HG03039 (cell line): ENCODE data around the gene OR12D2.
"Not testable (repeated sequence)": the region's sequence is repeated elsewhere in the genome, so short reads cannot be mapped to it uniquely, and the experiment has no call there.

Experiments used
- ATAC-seq: cut with Tn5 transposase; IDR thresholded peaks from one replicate; pipeline ENCODE4 v1.9.1; 2021; ENCODE audit warnings: mild to moderate bottlenecking, moderate library complexity; ENCODE audit not compliant: unreplicated experiment

The OR12D2 gene

GRCh38 chr6:29395331-29395730 is at the start of gene OR12D2:
OR12D2 (plus strand) TSS chr6:29395631; CDS start chr6:29396700, 1,069 bp downstream.
- ATAC-seq = no peak

- ATAC-seq = not testable (repeated sequence)
Measured at GRCh38 chr6:29349348-29349747, 46.1 kb upstream of the OR12D2 start.

GRCh38 chr6:29354980-29355379 is 40.5 kb upstream of the OR12D2 start:
- ATAC-seq = no peak

GRCh38 chr6:29355603-29356002 is 39.8 kb upstream of the OR12D2 start:
- ATAC-seq = no peak

GRCh38 chr6:29368765-29369164 is 26.7 kb upstream of the OR12D2 start, which contains the start of gene OR5V1:
OR5V1 (minus strand) TSS chr6:29368865; CDS start chr6:29356195, 12,670 bp downstream.
- ATAC-seq = no peak

- no peak for ATAC-seq
Measured at GRCh38 chr6:29375191-29375590, 20.2 kb upstream of the OR12D2 start, which contains the start of gene OR12D3. OR12D3 (minus strand) TSS chr6:29375291; CDS start chr6:29375287, 4 bp downstream.

- no peak for ATAC-seq
Measured at GRCh38 chr6:29376003-29376402, 19.4 kb upstream of the OR12D2 start.

GRCh38 chr6:29388533-29388932 is 6.9 kb upstream of the OR12D2 start:
- no peak for ATAC-seq

GRCh38 chr6:29399525-29399924 is 4.1 kb downstream of the OR12D2 start:
- ATAC-seq = no peak

GRCh38 chr6:29403801-29404200 is 8.4 kb downstream of the OR12D2 start:
- no peak for ATAC-seq

- ATAC-seq = no peak
Measured at GRCh38 chr6:29414588-29414987, 19.2 kb downstream of the OR12D2 start, which contains the start of gene OR12D1. OR12D1 (plus strand) TSS chr6:29414928.

GRCh38 chr6:29419516-29419915 is 24.1 kb downstream of the OR12D2 start:
- no peak for ATAC-seq

- ATAC-seq = no peak
Measured at GRCh38 chr6:29424168-29424567, 28.7 kb downstream of the OR12D2 start.

- no peak for ATAC-seq
Measured at GRCh38 chr6:29424575-29424974, 29.1 kb downstream of the OR12D2 start.

- no peak for ATAC-seq
Measured at GRCh38 chr6:29425075-29425474, 29.6 kb downstream of the OR12D2 start.

- no peak for ATAC-seq
Measured at GRCh38 chr6:29426654-29427053, 31.2 kb downstream of the OR12D2 start.

GRCh38 chr6:29436730-29437129 is 41.3 kb downstream of the OR12D2 start:
- ATAC-seq = not testable (repeated sequence)

GRCh38 chr6:29439006-29439405 is 43.6 kb downstream of the OR12D2 start, which contains the start of gene OR10C1:
OR10C1 (plus strand) TSS chr6:29439306; CDS start chr6:29440016, 710 bp downstream.
- no peak for ATAC-seq

GRCh38 chr6:29442719-29443118 is 47.3 kb downstream of the OR12D2 start:
- no peak for ATAC-seq

GRCh38 chr6:29444031-29444430 is 48.6 kb downstream of the OR12D2 start:
- not testable (repeated sequence) for ATAC-seq
